Epithelial cell of proximal tubule (primary cell): Measurements from ENCODE around the gene ZNF697. TPM values are rescaled to one million over a fixed set of nuclear protein-coding genes. Genes with fewer than 3 reads are reported as not detected.

Experiments
- DNase-seq: peaks from one replicate; pipeline ENCODE4 v3.0.0-alpha.2; 2011; ENCODE audit warnings: low read depth
- H3K4me3 ChIP-seq: 2 replicates; pipeline ENCODE4 v1.5.1; 2011; ENCODE audit warnings: low read depth, mild to moderate bottlenecking, low read length
- total RNA-seq: library from RNA; depleted of rRNA; stranded (reverse); fragments of >200 nt; gene quantifications from 2 replicates; pipeline ENCODE4 v1.2.3, GENCODE V29; 2015
- TF ChIP-seq, protein P1 (sequence below): conservative IDR thresholded peaks from 2 replicates; pipeline ENCODE4 v1.5.1; 2012; ENCODE audit warnings: low read depth, mild to moderate bottlenecking, low read length

ZNF697 gene
- total RNA-seq, 1 donor from 2014 or later, result 6.8 TPM

DNA sequence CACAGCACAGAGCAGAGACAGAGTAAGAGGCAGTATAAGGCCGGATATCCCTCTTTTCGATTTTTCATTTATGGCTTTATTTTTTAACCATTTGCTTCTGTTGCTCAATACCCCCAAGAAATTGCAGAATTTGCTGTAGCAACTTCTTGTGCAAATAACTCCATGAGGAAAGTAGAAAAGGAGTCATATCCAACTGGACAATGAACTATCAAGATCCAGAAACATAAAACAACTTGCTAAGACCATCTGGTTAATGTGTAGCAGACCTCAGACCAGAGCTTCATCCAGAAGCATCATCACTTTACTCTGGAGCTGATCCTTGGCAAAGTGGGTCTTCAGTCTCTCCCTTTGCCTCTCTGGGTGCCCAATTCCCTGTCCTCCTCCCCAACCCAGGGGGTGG is 45.9 kb downstream of the ZNF697 start:
- TF ChIP-seq, protein P1, sequence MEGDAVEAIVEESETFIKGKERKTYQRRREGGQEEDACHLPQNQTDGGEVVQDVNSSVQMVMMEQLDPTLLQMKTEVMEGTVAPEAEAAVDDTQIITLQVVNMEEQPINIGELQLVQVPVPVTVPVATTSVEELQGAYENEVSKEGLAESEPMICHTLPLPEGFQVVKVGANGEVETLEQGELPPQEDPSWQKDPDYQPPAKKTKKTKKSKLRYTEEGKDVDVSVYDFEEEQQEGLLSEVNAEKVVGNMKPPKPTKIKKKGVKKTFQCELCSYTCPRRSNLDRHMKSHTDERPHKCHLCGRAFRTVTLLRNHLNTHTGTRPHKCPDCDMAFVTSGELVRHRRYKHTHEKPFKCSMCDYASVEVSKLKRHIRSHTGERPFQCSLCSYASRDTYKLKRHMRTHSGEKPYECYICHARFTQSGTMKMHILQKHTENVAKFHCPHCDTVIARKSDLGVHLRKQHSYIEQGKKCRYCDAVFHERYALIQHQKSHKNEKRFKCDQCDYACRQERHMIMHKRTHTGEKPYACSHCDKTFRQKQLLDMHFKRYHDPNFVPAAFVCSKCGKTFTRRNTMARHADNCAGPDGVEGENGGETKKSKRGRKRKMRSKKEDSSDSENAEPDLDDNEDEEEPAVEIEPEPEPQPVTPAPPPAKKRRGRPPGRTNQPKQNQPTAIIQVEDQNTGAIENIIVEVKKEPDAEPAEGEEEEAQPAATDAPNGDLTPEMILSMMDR, result no peak
- H3K4me3 ChIP-seq, result no peak overlapping the region
- DNase-seq, result no peak

DNA sequence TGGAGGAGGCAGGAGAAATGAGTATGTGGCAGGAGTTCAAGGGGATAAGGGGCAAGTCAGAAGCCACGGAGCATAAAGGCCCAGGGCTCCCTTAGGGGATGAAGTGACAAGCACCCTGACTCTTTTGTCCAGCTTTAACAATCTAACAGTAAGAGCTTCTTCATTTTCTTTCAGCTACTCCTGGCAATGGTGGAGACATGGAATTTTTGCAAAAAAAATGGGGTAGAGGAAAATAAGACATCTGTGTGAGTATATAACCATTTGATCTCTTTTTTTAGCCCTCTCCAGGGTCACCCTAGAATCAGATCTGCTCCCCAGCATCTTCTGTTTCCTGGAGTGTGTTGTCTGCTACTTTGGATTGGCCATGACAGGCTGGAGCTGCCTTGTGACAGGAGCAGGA is 47.1 kb downstream of the ZNF697 start:
- TF ChIP-seq, protein P1, result no peak
- H3K4me3 ChIP-seq, result no peak overlapping the region
- no peak for DNase-seq

DNA sequence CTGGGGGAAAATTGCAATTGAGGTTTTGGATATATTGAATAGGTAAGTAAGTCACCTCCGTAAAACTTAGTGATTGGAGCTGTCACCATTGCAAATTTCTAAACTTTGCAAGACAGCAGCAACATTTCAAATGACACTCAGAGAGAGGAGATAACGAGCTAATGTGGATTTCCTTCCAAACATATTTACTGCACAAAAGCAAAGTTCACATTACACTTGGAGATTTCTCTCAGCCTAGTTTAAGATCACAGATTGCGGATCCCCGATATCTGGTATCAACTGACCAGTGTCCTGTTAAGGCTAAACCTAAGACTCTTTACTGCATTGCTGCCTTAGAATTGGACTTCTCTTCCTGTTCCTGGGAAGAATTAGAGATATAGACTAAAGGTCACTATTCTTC is 47.5 kb downstream of the ZNF697 start:
- no peak for DNase-seq
- H3K4me3 ChIP-seq, result no peak overlapping the region
- TF ChIP-seq, protein P1, result no peak

DNA sequence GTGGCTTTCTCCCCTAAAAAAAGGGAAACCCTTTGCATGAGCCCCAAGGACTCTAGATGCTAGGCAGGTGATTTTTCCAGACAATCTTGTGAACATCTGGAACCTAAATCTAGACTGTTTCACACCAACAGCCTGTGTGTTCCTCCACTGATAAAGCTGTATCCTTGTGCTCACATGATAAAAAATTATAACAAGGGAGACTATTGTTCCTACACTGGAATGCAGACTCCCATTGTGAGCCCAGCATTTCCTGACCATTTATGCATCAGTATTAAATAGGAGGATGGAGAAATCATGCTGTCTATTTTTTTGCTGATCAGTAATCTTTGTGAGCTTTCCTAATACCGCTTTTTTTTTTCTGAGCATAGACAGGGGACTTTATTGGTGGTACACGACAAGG is 52.5 kb downstream of the ZNF697 start:
- no peak overlapping the region for H3K4me3 ChIP-seq
- no peak for DNase-seq
- TF ChIP-seq, protein P1, result no peak

DNA sequence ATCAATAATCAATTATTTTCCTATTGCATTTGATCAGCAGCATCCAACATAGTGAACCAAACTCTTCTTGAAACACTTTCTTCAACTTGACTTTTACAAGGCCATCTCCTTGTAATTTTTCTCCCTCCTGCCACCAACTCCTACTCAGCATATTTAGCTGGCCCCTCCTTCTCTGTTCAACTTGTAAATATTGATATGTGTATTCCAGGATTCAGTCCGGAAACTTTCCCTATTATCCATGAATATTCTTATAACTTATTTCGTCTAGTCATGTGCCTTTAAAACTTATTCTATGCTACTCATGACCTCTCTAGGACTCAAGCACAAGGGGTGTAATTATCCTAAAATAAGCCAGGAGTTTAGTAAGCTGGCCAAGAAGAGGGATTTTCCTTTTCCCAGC is 52.9 kb downstream of the ZNF697 start:
- no peak for DNase-seq
- H3K4me3 ChIP-seq, result no peak overlapping the region
- TF ChIP-seq, protein P1, result no peak

DNA sequence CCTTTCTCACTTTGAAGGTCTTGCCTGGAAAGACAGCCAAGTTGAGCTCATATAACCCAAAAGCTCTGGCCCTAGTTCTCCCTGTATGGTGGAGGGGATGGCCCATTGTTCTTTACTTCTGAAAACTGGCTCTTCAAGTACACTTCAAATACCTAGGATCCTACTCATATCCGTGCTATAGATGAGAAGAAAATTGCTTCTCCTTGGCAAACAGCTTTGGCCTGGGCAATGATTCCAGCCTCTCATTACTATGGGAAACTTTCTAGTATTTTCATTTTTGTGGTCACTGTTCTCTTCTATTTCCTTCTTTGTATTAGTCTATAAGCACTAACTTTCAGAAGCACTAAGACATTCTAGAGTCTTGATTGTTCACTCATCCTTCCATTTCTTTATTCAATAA is 53.7 kb downstream of the ZNF697 start:
- DNase-seq, result no peak
- TF ChIP-seq, protein P1, result no peak
- no peak overlapping the region for H3K4me3 ChIP-seq

DNA sequence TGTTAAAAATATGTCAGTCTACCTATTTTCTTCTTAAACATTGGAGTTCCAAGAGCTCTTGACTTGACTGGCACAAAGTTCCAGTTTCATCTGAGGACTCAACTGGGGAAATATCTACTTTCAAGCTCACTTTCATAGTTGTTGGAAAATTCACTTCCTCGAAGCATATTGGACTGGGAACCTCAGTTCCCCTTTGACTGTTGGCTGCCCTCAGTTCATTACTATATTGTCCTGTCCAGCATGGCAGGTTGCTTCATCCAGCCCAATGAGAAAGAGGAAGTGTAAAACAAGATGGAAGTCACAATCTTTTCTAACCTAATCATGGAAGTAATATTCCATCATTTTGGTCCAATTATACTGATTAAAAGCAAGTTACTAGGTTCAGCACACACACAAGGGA is 54.3 kb downstream of the ZNF697 start:
- no peak for DNase-seq
- TF ChIP-seq, protein P1, result no peak
- no peak overlapping the region for H3K4me3 ChIP-seq
